NCI-H187 (cell line): Measurements from ENCODE around the gene VIPR1.

Experiments used
- DNase-seq, 2 experiments: peaks; one replicate each; lab custom pipeline; 2025; lab: John Stamatoyannopoulos, UW

The VIPR1 gene

DNA sequence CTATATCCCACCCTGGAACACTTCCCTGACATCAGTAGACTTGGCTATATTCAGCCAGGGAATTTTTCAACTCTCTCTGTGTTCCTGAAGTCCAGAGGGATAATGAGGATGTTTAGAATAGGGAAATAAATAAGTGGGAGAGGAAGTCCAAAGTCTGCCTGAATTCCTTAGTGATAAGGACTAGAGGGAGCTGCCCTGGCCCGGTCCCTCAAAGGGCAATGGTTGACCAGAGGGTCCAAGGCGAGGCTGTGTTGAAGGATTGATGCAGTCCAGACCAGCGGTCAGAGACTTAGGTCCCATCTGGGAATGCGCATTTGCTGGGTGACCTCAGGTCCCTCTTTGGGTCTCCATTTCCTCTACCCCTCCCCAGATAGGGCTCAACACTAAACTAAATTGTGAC is 7.9 kb downstream of the VIPR1 start:
- no peak for DNase-seq

DNA sequence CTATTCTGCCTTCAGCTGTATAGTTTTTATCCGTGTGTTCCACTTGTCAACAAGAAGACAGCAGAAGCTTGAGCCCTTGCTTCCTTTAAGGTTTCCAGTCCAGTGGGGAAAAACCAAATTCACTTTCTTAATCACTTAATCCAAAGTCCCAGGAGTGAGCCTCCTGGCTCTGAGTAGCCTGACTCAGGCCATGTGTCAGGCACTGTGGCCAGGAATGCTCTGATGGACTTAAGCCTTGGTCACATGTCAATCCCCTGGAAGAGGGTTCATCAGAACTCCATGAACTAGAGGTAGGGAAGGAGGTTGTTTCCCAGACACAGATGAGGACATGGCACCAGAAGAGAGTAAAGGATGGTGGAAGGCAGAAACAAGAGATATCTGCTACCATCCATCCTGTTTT is 8.8 kb downstream of the VIPR1 start:
- no peak for DNase-seq

DNA sequence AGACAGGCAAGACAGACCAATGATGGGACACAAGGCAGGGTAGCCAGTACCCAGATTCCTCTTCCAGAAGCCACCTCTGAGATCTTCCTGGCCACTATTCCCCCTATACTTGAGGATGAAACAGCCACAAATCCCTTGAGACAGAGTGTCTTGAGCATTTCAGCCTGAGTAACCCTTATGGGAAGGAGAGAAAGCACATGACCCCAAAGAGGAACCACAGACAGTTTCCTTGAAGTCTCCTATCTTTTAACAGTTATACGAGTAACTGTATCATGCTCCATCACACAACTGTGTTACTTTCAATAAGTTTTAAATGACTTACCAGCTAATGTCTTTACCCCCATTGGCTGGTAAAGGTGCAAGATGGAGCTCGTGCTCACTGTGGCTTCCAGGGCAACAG is 9.3 kb downstream of the VIPR1 start:
- no peak for DNase-seq

DNA sequence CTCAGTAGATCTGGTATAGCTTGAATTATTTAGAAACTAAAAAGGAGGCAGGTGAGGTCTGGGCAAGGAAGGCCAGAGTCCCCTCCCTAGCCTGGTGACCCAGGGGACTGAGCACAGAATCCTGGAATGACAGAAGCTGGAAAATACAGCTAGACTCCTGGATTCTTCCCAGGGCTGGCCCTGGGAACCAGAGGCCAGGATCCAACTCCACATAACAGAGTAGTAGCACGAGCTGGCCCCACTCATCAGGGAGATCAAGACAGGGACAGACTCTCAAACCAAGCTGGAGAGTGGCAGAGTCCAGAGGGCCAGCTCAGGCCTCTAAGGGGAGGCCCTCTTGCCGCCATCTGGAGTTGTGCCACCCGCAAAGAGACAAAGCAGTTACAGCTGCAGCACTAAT is 10.7 kb downstream of the VIPR1 start:
- DNase-seq, result no peak

DNA sequence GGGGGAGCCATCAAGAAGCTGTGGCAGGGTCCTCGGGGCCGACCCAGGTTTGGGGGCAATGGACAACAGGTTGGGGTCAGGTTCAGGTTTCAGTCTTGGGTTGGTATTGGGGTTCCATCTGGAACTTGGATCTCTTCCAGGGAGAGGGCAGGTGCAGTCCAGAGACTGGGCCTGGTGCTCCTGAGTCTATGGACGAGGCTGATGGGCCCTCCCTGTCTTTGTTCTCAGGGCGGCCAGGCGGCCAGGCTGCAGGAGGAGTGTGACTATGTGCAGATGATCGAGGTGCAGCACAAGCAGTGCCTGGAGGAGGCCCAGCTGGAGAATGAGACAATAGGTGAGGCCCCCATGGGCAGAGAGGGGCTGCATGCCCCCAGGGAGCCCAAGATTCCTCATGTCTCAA is 11.1 kb downstream of the VIPR1 start:
- DNase-seq, result no peak

DNA sequence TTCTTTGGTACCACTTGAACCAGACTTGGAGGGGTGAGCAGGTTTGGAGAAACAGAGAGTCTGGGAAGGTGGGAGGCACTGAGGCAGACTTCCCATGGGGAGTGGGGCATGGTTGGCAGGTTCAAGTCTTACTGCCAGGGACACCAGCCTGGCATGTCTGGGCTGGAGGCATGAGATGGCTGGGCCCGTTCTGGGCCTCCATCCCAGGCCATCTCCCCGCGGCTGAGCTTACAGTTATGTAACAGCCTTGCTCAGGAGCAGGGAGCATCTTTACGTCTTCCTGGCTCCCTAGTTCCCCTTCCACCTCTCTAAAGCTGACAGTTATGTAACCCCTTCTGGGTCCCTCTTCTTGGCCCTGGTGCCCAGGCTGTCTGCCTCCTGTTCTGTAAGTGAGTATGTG is 12.4 kb downstream of the VIPR1 start:
- DNase-seq, result no peak

DNA sequence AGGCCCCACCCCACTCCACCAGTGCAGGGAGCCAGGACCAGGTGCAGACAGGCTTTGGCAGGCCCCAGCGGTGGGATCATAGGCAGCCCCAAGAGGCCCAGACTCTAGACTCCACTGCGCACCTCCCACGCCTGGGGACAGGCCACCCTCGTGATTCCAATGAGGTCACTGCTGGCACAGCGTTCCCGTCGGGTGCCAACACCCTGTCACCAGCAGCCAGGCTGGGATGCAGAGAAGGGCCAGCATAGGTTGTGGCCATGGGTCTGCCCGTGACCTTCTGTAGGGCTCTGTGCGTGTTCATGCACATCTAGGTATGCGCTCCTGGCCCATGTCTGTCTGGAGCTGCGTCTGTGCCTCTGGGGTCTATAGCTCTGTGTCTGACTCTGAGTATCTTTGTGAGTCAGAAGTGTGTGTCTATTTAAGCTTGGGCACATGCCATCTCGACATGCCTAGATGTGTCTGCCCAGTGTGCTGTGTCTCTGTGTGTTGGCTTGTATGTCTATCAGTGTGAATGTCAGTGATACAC is 13.0 kb downstream of the VIPR1 start:
- DNase-seq, result no peak

DNA sequence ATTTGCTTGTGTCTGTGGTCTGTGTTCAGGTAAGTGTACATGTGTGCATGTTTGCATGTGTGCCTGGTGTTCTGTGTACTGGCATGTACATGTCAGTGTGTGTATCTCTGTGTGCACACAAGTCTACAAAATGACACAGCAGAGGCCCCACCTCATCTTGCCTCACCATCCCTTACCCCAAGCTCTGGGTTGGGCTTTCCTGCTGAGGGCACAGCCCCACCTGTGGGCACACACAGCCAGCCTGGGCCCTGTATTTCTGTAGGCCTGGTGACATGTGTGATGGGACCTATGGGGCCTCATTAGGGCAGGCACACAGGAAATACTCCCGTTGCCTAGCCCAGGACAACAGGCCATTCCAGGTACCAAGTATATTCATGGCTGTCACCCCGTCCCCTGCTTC is 13.5 kb downstream of the VIPR1 start:
- DNase-seq, result no peak

DNA sequence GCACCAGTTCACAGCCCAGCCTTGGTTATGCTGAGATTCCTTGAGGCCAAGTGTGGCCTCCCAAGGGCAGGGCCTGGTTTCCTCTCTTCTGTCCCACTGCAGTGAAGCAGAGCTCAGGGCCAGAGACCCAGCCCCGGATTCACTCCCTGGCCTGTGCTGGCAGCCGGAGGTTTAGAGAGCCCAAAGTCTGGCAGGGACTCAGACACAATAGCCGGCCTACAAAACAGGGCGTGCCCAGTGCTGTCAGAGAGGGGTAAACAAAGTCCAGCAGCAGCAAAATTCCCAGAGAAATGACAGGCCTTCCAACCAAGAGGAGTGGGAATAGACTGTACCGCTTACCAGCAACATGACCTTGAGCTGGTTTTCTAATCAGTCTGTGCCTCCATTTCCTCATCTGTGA is 14.0 kb downstream of the VIPR1 start:
- DNase-seq, result no peak

DNA sequence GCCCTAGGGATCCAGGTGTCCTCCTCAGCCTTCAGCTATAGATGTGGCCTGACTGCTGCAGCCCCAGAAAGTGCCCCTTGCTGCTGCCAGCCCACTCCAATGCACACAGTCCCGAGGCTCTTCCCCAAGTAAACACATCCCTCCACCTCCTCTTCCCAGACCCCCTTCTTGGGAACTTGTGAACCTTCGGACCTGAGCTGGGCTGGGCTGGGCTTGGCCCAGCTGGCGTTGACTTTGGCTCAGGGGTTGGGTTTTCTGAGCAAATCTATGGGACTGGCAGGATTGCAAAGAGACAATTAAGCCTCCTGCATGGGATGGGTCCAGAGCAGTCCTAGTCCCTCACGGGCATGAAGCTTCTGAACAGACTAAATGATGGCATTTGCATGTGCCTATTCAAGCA is 14.7 kb downstream of the VIPR1 start:
- no peak for DNase-seq

DNA sequence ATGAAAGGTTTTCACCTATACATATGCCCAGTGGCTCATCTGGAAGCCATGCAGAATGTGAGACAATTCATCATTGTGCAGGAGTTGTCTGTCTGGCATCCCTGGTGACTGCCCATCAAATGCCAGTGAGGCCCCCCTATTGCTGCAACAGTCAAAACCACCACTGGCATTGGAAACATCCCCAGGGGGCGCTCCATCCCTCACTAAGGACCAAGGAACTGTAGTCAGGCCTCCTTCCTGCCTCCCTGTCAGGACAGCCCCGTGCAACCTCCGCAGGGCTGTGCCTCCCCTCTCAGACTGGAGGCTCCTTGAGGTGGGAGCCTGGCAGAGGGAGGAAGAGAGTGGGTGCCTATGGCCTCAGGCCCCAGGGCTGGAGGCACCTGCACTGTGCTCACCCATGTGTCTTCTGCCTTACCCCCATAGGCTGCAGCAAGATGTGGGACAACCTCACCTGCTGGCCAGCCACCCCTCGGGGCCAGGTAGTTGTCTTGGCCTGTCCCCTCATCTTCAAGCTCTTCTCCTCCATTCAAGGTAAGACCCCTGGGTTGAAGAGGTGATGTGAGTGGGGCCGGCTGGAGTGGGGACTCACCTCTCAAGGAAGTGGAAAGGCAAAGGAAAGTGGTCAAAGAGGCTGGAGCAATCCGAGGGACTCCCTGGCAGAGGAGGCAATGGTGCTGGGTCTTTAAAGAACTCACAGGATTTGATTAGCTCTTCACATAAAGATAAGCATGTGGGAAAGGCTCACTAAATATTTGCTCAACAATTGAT is 16.5 kb downstream of the VIPR1 start:
- DNase-seq, result no peak

DNA sequence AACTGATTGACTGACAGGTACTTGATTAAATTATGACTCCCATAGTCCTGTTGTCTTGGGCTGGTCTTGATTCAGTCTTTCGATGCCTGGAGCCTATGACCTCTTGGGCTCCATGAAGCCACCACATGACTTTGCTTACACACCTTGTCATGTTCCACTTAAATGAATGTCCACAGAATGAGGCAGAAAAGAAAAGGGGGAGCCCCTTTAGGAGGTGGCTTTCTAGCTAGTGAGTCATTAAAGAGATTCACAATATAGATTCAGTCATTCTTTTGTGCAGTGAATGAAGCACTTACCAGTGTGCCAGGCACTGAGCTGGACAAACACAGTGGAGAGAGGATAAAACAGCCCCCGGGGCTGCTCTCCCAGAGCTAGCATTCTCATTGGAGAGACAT is 17.1 kb downstream of the VIPR1 start:
- DNase-seq, result no peak

DNA sequence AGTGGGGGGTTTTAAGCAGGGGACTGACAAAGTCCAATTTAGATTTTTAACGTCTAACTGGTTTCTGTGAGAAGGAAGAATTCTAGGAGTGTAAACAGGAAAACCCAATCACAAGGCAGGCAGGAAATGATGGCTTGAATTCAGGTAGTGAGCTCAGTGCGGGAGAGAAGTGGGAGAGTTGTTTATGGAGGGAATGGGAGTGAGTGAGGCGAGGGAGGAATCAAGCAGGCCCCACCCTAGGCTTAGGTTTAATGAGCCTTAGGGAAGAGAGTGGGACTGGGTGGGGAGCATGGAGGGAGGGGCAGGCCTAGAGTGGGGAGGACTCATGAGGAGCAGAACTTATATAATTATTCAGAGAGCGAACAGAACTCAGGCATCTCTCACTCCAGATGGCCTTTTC is 17.9 kb downstream of the VIPR1 start:
- DNase-seq, result no peak

DNA sequence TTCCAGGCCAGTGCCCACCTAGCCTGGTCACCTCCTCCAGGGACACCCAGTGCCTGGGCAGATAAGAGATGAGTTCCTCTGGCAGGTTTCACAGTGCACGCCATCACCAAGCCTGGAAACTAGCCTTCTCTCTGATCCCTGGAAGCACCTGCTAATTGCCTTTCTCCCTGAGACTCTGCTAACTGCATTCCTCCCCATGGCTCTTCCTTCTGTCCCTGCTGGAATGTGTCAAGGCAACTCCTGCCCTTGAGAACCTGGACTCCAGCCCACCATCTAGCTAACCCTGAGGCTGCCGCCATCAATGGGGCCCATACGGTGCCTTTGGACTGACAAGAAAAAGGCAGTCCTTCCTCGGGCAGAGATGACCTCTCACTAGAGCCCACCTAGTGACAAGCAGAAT is 18.5 kb downstream of the VIPR1 start:
- no peak for DNase-seq

DNA sequence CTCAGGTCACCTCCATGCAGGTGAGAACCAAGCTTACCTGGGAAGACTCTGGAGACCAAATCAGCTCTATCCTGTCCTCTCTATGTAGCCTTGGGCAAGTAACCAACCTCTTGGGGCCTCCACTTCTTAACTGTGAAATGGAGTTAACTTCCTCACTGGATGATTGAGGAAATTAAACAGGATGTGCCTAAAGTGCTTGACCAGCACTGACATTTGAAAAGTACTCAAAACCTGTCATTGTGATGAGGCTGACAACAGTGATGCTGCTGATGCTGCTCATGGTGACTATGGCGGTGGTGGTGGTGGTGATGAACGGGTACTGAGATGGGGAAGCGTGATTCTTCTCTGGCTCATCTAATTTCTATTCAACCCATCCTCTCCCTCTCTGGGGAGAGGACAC is 22.3 kb downstream of the VIPR1 start:
- DNase-seq, result no peak

DNA sequence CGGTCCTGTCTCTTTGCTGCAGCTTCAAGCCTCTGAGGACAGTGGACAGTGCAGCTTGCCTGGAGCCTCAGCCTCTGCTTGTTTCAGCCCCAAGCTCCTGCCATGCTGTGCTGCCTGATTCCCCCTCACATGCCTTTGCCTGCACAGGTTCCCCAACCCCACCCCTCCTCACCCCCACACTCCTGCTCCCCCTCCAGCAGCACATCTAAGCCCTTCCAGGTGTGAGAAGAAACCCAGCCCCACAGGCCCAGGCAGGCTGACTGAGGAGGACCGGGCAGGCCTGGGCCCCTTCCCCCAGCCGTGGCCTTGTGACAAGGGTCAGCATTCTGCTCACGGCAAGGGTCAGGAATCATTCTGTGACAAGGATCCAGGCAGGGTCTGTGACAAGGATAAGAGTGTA is 22.8 kb downstream of the VIPR1 start:
- no peak for DNase-seq

DNA sequence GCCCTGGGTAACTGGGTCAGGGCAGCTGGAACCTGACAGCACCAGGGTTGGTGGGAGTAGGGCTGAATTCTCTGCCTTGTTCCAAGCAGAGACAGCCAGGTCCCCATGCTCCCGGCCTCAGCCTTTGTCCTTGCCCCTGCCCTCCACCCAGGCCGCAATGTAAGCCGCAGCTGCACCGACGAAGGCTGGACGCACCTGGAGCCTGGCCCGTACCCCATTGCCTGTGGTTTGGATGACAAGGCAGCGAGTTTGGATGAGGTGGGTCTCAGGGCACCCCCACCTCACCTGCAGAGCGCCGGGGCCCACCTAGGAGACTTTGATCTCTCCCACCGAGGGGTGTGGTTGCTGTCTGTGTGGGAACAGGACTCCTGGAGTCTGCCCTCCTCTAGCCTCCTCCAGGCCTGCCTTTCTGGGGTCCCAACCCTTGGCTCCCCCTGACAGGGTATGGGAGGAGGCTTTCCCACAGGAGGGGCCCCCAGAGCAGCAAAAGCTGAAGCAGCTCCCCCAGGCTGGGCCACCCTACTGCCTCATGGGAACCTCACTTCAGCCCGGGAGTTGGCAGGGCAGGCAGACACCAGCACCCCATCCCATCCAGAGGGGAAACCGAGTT is 23.4 kb downstream of the VIPR1 start:
- DNase-seq, result no peak

DNA sequence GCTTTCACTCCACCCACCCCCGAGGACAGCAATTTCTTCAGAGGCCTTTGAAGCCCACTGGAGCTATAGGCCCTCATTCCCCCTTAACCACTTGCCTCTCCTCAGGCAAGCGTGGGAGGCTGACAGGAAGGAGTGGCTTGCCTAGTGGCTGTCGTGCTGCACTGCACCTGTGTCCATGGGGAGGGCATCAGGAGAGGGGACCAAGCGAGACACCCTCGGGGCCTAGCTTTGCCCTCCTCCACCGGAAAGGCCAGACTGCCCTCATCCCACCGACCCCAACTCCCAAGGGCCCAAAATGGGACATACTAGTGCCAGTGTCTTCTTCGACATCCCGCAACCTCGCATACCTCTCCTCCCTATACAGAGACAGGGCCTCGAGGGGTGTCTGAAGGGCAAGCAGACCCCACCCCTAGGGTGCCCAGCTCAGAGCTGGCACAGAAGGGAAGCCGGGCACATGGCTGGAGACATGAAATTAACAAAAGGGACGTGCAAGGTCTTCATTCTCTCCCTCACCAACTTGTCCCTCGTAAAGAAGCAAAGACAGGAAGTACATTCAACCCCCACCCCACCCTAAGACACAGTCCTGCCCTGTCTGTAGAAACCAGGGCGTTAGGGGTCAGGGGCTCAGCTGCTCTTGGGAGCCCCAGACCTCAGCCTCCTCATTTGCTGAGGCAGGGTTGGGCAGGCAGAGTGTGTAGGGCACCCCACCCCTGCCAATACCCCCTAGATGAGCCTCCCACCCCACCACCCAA is 24.3 kb downstream of the VIPR1 start:
- no peak for DNase-seq

DNA sequence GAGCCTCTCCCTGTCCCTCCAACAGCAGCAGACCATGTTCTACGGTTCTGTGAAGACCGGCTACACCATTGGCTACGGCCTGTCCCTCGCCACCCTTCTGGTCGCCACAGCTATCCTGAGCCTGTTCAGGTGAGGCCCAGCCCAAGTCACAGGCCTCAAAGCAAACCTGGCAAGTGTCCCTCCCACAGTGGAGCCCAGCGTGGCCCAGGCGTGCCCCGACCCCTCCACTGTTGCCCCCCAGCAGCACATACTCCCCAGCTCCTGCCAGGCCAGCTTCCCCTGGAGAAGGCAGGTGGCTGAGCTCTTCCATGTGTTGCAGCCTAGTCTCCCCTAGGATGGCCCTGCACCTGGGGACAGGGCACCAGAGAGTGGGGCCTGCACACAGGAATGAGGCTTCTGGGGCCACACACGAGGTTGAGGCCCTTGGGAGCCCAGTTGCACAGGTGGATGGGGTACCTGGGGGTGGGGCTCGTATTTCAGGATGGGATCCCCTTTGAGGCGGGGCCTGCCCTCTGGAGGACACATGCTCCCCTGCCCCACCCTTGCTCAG is 25.0 kb downstream of the VIPR1 start:
- no peak for DNase-seq

DNA sequence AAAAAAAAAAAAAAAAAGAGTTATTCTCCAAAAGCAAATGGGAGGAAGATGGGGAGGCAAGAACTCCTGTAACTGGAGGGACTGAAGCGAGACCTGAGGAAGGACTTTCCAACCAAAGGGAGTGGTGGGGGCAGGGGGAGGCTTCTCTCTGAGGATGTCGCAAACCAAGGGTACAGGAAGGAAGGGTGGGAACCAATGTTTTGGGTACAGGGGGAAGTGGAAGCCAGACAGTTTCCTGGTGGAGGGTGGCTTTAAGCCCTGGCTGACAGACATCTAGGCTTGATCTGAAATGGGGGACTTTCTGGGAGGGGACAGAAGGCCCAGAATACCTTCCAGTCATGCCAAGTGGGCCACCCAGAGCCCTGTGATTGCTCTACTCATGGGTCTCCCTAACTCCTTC is 27.0 kb downstream of the VIPR1 start:
- DNase-seq, result no peak

DNA sequence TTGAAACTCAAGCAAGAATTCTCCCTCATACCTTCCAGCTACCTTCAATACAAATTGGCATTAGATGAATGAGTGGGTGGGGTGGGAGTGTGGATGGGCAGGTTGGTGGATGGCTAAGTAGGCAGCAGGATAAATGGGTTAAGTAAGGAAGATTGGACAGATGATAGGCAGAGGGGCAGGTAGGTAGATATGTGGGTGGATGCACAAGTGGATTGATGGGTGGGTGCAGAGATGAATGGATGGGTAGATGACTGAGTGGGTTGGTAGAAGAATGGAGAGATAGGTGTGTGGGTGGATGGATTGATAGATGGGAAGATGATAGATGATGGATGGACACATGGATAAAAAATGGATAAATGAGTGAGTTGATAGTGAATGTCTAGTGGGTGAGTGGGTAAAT is 27.6 kb downstream of the VIPR1 start:
- no peak for DNase-seq

DNA sequence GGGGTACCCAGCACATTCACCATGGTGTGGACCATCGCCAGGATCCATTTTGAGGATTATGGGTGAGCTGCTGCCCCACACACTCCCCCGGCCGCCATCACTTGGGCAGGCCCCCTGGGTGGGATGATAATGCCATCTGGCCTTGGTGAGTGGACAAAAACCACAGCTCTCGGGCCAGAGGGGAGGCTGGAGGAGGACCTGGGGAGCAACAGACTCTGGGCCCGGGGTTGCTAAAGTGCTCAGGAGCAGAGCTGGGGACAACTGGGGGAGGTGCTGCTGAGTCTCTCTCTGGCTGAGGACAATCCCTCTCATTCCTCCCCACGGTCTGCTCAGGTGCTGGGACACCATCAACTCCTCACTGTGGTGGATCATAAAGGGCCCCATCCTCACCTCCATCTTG is 29.0 kb downstream of the VIPR1 start:
- DNase-seq, result no peak

DNA sequence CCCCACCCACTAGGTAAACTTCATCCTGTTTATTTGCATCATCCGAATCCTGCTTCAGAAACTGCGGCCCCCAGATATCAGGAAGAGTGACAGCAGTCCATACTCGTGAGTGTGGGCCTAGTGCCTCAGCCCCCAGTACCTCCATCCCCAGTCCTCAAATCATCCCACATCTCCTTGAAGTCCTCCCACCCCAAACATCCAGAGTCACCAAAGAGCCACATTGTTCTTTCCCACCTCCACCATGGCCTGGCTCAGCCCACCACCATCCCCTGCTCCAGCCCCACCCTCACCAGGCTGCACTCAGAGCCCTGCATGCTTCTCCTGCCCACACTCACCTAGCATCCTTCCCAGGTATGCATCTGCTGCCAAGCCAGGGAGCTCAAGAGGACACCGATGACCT is 29.8 kb downstream of the VIPR1 start:
- no peak for DNase-seq
